HL-60 (cell line): ENCODE results near the gene TIMP3.

ENCODE experiments used
- GABPA ChIP-seq: IDR thresholded peaks from 2 replicates; pipeline ENCODE4 v1.6.1; 2012; ENCODE audit warnings: low read depth
- POLR2AphosphoS5 ChIP-seq: IDR thresholded peaks from 2 replicates; pipeline ENCODE4 v1.6.1; 2012; ENCODE audit warnings: low read depth
- TF ChIP-seq, protein P1 (sequence below): IDR thresholded peaks from one replicate; pipeline ENCODE4 v1.5.1; 2011; ENCODE audit warnings: low read length, control low read depth, inconsistent platforms; ENCODE audit not compliant: insufficient read depth

DNA sequence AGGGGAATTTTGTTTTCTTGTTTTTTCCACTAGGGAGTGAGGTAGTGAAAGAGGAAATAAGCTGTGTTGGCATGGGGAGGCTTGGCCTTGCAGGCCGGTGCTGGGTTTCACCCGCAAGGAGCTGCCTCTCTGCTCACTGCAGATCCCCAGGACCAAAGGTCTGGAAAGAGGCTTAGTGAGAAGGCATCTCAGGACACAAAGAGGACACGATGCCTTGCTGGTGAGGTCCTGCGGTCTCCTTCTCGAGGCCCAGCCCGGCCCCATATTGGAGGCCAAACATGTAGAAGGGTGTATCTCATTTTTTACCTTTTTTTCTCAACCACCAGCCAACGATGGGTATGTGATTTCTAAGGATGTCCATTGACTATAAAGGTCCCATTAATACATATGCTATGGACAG is 17.6 kb downstream of the TIMP3 start:
- TF ChIP-seq POLR2AphosphoS5 (no peak), GABPA (no peak)
- TF ChIP-seq, protein P1, sequence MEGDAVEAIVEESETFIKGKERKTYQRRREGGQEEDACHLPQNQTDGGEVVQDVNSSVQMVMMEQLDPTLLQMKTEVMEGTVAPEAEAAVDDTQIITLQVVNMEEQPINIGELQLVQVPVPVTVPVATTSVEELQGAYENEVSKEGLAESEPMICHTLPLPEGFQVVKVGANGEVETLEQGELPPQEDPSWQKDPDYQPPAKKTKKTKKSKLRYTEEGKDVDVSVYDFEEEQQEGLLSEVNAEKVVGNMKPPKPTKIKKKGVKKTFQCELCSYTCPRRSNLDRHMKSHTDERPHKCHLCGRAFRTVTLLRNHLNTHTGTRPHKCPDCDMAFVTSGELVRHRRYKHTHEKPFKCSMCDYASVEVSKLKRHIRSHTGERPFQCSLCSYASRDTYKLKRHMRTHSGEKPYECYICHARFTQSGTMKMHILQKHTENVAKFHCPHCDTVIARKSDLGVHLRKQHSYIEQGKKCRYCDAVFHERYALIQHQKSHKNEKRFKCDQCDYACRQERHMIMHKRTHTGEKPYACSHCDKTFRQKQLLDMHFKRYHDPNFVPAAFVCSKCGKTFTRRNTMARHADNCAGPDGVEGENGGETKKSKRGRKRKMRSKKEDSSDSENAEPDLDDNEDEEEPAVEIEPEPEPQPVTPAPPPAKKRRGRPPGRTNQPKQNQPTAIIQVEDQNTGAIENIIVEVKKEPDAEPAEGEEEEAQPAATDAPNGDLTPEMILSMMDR = no peak
